Peyer's patch (tissue), 4 donors: ENCODE results near the gene JAZF1. TPM values are rescaled to one million over a fixed set of nuclear protein-coding genes. Genes with fewer than 3 reads are reported as not detected.

Experiments
- DNase-seq, 3 donors: peaks; one replicate each; pipeline ENCODE4 v3.0.0-alpha.2; 2017 to 2019
- H3K27ac ChIP-seq, 4 donors: fragments of 200-600 bp; sonication (generic); one replicate each; pipeline ENCODE4 v1.5.1; 2016 to 2019
- H3K27me3 ChIP-seq, 2 donors: fragments of 200-600 bp; sonication (generic); one replicate each; pipeline ENCODE4 v1.5.1; 2019
- H3K36me3 ChIP-seq, 3 donors: fragments of 200-600 bp; sonication (generic); one replicate each; pipeline ENCODE4 v1.5.1; 2016 to 2019
- H3K4me1 ChIP-seq, 4 donors: fragments of 200-600 bp; sonication (generic); one replicate each; pipeline ENCODE4 v1.5.1; 2016 to 2019
- H3K4me3 ChIP-seq, 4 donors: fragments of 200-600 bp; sonication (generic); 1 replicate in 3 of 4; 2 replicates in 1 of 4; pipeline ENCODE4 v1.5.1; 2016 to 2019; ENCODE audit warnings: mild to moderate bottlenecking in 1 of 4
- H3K9me3 ChIP-seq, 4 donors: fragments of 200-600 bp; sonication (generic); one replicate each; pipeline ENCODE4 v1.5.1; 2016 to 2019; ENCODE audit warnings: mild to moderate bottlenecking in 1 of 4
- POLR2A ChIP-seq, 2 donors: fragments of 450-650 bp; IDR thresholded peaks; one replicate each; pipeline ENCODE4 v1.5.1; 2017; ENCODE audit warnings: antibody characterized with exemption in 2 of 2, mild to moderate bottlenecking in 2 of 2, moderate library complexity in 2 of 2
- total RNA-seq, 4 donors: library from RNA; depleted of rRNA; stranded (reverse); fragments of >200 nt; gene quantifications; one replicate each; pipeline ENCODE4 v1.1.0, GENCODE V29; 2016
- TF ChIP-seq, protein P1 (sequence below), 6 experiments: fragments of 450-650 bp in 4 of 6; fragments of 200-600 bp in 2 of 6; sonication (generic) in 1 of 6; IDR thresholded peaks; one replicate each; pipeline ENCODE4 v1.5.1; 2017 to 2019; ENCODE audit warnings: antibody characterized with exemption in 6 of 6, mild to moderate bottlenecking in 3 of 6, moderate library complexity in 1 of 6

The JAZF1 gene
- total RNA-seq, 4 donors from 2014 or later: 1.9 to 15.7 (median 2.6) TPM

DNA sequence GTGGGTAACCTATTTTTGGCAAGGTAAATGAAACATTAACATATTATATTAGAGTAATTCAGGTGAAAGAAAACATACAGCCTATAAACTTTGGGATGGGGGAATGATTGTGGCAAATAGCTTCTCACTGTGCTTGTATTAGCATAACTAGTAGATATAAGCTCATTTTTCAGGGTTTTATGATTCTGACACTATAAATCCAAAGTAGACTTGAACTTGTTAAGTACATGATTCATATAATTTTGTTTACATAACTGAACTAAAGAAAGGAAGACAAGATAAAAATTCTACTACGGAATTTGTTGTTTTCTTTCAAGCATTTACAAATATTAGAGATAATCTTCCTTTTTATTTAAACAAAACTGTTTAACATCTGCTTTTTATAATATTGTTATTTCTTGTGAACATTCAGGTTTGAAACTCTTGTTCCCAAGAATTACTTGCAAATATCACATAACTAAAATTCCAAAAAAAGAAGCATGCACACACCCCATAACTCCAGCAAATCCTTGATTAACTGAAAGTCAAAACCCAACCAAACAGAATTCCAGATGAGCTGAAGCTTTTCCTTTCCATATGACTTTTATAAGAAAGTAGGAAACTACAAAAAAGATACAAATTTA, 142.3 kb downstream of the JAZF1 start:
- H3K27ac ChIP-seq: no peak overlapping the region

DNA sequence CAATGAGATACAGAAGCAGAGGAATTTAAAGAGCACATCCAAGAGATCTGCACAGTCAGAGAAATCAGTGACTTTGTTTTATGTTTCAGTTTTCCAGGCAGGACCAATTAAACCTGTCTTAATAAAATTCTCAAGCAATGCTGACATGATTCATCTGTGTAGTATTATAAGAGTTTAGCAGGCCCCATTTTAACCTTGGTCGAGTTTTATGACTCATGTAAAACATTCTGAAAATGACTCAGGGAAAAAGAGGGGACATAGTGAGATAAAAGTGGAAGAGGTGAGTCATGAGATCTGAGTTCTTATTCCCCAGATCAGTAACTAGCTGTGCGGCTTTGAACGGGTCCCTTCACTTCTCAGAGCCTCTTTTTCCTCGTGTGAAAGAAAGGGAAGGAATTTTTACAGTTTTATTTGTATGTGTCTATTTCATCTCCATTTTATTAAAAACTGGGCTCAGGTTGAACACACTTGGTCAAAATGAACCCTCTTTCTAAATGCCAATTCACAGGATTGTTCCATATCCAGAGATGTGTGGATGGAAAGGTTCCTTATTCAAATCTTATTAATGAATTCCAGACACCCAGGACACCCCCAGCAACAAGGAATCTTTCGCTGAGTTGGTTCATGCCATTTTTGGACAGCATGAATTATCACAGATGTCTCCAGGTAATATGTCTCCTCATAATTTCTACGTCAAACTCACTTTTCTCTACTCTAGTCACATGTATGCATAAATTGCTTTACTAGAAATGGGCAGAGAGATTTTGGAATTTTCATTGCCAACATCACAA, 143.2 kb downstream of the JAZF1 start:
- Histone ChIP-seq H3K4me1 (peaks cover 0 to 5% (median 0%) of the 10 kb centered on the region in 4 donors), H3K27ac (peak overlapping the region in 2 of 4 donors; percentile 17 to 22), H3K27me3 (no peaks in the 10 kb centered on the region), H3K4me3 (no peak overlapping the region), H3K9me3 (no peaks in the 10 kb centered on the region), H3K36me3 (no peaks in the 10 kb centered on the region)
- DNase-seq: no peak
- TF ChIP-seq, protein P1, sequence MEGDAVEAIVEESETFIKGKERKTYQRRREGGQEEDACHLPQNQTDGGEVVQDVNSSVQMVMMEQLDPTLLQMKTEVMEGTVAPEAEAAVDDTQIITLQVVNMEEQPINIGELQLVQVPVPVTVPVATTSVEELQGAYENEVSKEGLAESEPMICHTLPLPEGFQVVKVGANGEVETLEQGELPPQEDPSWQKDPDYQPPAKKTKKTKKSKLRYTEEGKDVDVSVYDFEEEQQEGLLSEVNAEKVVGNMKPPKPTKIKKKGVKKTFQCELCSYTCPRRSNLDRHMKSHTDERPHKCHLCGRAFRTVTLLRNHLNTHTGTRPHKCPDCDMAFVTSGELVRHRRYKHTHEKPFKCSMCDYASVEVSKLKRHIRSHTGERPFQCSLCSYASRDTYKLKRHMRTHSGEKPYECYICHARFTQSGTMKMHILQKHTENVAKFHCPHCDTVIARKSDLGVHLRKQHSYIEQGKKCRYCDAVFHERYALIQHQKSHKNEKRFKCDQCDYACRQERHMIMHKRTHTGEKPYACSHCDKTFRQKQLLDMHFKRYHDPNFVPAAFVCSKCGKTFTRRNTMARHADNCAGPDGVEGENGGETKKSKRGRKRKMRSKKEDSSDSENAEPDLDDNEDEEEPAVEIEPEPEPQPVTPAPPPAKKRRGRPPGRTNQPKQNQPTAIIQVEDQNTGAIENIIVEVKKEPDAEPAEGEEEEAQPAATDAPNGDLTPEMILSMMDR (IDR thresholded peaks at IDR 0.05): no peak
- no peak for TF ChIP-seq POLR2A (IDR thresholded peaks at IDR 0.05)

More for the DNA sequence above, 142.3 kb downstream of the JAZF1 start:
- H3K9me3 ChIP-seq: no peaks in the 10 kb centered on the region
- H3K36me3 ChIP-seq: no peaks in the 10 kb centered on the region
- DNase-seq: no peak
- TF ChIP-seq, protein P1 (IDR thresholded peaks at IDR 0.05): no peak
- TF ChIP-seq POLR2A (IDR thresholded peaks at IDR 0.05): no peak
- no peak overlapping the region for H3K4me3 ChIP-seq
- H3K4me1 ChIP-seq: peaks cover 0 to 5% (median 0%) of the 10 kb centered on the region in 4 donors
- H3K27me3 ChIP-seq: no peaks in the 10 kb centered on the region

DNA sequence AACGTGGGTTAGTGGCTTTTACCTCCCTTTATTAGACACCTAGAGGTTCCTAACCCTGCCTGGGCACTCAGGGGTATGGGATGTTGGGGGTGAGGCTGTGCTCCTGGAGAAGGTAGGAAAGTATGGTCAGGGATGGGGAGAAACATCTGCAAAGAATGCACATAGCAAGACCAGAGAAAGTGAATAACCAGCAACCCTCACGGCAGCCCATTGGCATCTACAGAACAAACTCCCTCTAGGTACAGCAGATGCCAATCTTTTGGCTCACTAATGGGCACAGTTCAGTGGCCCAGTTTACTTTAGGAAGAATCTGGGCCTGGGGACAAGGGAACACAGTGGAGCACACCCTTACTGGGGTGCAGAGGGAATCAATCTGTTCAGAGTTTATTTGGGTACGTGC, 143.9 kb downstream of the JAZF1 start:
- Histone ChIP-seq H3K27ac (peak overlapping the region in 2 of 4 donors; percentile 17 to 22), H3K27me3 (no peaks in the 10 kb centered on the region), H3K36me3 (no peaks in the 10 kb centered on the region), H3K9me3 (no peaks in the 10 kb centered on the region), H3K4me3 (no peak overlapping the region), H3K4me1 (peaks cover 0 to 5% (median 0%) of the 10 kb centered on the region in 4 donors)
- TF ChIP-seq POLR2A (IDR thresholded peaks at IDR 0.05): no peak
- TF ChIP-seq, protein P1 (IDR thresholded peaks at IDR 0.05): no peak
- no peak for DNase-seq

DNA sequence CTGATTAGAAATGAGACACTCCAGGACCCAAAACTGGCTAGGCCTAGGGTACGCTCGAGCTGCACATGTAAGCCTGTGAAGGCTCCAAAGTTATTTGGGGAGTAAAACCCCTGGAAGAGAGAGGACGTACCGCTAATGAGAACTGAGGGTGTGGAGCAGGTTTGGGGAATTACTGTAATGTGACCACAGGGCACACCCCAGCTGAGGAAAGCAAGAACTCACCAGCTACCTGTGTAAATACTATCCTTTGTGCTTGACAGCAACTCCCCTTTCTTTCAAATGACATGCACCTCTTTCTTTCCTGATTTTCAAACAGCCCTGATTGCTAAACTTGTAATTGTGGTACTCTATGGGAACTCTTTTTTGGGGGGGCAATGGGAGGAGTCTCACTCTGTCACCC, 147.2 kb downstream of the JAZF1 start:
- no peak for TF ChIP-seq POLR2A (IDR thresholded peaks at IDR 0.05)
- TF ChIP-seq, protein P1 (IDR thresholded peaks at IDR 0.05): no peak
- H3K27ac ChIP-seq: no peak overlapping the region
- H3K4me1 ChIP-seq: peaks cover 0 to 5% (median 0%) of the 10 kb centered on the region in 4 donors
- no peaks in the 10 kb centered on the region for H3K9me3 ChIP-seq
- H3K27me3 ChIP-seq: no peaks in the 10 kb centered on the region
- no peak for DNase-seq
- H3K4me3 ChIP-seq: no peak overlapping the region
- H3K36me3 ChIP-seq: no peaks in the 10 kb centered on the region

DNA sequence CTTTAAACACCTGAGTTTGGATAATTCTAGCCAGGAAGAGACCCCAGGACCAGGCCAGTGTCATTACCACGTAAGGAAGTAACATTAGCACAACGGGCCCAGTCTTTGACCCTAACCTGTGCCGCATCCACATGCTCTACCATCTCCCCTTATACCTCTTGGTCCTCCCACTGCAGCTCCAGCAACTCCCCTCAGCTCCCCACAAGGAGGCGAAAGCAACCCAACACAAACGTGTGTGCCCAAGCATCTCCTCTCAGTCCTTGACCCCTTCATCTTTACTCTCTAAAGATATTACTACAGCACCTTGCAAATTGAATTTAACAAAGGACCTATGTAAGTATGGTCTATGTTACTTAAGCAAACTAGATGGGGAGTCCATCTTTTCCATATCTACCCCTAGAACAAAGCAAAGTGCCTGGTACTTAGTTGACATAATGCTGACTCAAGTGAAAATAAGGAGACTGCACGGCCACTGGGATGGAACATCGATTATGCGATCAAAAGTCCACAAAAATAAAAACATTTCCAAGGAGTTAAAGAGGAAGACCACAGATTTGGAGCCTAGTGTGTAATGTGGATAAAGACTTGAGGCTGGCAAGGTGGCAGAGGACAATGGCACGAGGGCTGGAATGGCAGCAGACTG, 147.7 kb downstream of the JAZF1 start:
- Histone ChIP-seq H3K4me1 (peaks cover 0 to 5% (median 0%) of the 10 kb centered on the region in 4 donors), H3K27ac (no peak overlapping the region)

More for the DNA sequence above, 147.7 kb downstream of the JAZF1 start:
- DNase-seq: no peak
- no peaks in the 10 kb centered on the region for H3K36me3 ChIP-seq
- no peaks in the 10 kb centered on the region for H3K27me3 ChIP-seq
- no peaks in the 10 kb centered on the region for H3K9me3 ChIP-seq
- H3K4me3 ChIP-seq: no peak overlapping the region
- TF ChIP-seq POLR2A (IDR thresholded peaks at IDR 0.05): no peak
- TF ChIP-seq, protein P1 (IDR thresholded peaks at IDR 0.05): no peak
